Trophoblast cell (in vitro differentiated cells and primary cell): ENCODE results near the gene ZNF407.

Experiments
- DNase-seq, 2 donors: peaks; one replicate each; pipeline ENCODE4 v3.0.0-alpha.2; 2016
- H2AFZ ChIP-seq: 2 replicates; pipeline ENCODE4 v1.6.1; 2013; ENCODE audit warnings: low read length, moderate library complexity, mild to moderate bottlenecking; ENCODE audit not compliant: insufficient read depth, poor library complexity
- H2AK5ac ChIP-seq: 2 replicates; pipeline ENCODE4 v1.6.1; 2013; ENCODE audit warnings: mild to moderate bottlenecking, low read length
- H2BK120ac ChIP-seq: 2 replicates; pipeline ENCODE4 v1.6.1; 2013; ENCODE audit warnings: low read length, mild to moderate bottlenecking, moderate library complexity; ENCODE audit not compliant: insufficient read depth, poor library complexity
- H2BK12ac ChIP-seq: 2 replicates; pipeline ENCODE4 v1.6.1; 2013; ENCODE audit warnings: mild to moderate bottlenecking, low read length, moderate library complexity
- H2BK5ac ChIP-seq: 2 replicates; pipeline ENCODE4 v1.6.1; 2013; ENCODE audit warnings: low read length, low read depth, moderate library complexity, mild to moderate bottlenecking; ENCODE audit not compliant: poor library complexity
- H3K14ac ChIP-seq: 2 replicates; pipeline ENCODE4 v1.6.1; 2013; ENCODE audit warnings: mild to moderate bottlenecking, low read length
- H3K18ac ChIP-seq: 2 replicates; pipeline ENCODE4 v1.6.1; 2013; ENCODE audit warnings: mild to moderate bottlenecking, low read length
- H3K23ac ChIP-seq: 2 replicates; pipeline ENCODE4 v1.6.1; 2013; ENCODE audit warnings: low read length
- H3K27ac ChIP-seq: 2 replicates; pipeline ENCODE4 v1.5.1; 2013; ENCODE audit warnings: low read depth, mild to moderate bottlenecking, inconsistent platforms, low read length, moderate library complexity
- H3K27me3 ChIP-seq: 2 replicates; pipeline ENCODE4 v1.6.1; 2013; ENCODE audit warnings: inconsistent platforms, mild to moderate bottlenecking, low read length, moderate library complexity; ENCODE audit not compliant: insufficient read depth
- H3K36me3 ChIP-seq, 2 experiments: 1 replicate in 1 of 2; 2 replicates in 1 of 2; pipeline ENCODE4 v1.6.1; 2013; ENCODE audit warnings: low read length in 2 of 2, mild to moderate bottlenecking in 2 of 2, moderate library complexity in 1 of 2; ENCODE audit not compliant: insufficient read depth in 2 of 2, control insufficient read depth in 1 of 2
- H3K4ac ChIP-seq: 2 replicates; pipeline ENCODE4 v1.6.1; 2013; ENCODE audit warnings: low read depth, mild to moderate bottlenecking, low read length, moderate library complexity
- H3K4me1 ChIP-seq, 2 experiments: 1 replicate in 1 of 2; 2 replicates in 1 of 2; pipeline ENCODE4 v1.6.1; 2013; ENCODE audit warnings: low read length in 2 of 2, mild to moderate bottlenecking in 2 of 2, moderate library complexity in 1 of 2; ENCODE audit not compliant: insufficient read depth in 2 of 2, control insufficient read depth in 1 of 2
- H3K4me2 ChIP-seq: 2 replicates; pipeline ENCODE4 v1.6.1; 2013; ENCODE audit warnings: inconsistent platforms, mild to moderate bottlenecking, low read length, moderate library complexity
- H3K4me3 ChIP-seq: 2 replicates; pipeline ENCODE4 v1.5.1; 2013; ENCODE audit warnings: mild to moderate bottlenecking, low read depth, low read length, inconsistent platforms
- H3K79me1 ChIP-seq: one replicate; pipeline ENCODE4 v1.6.1; 2013; ENCODE audit warnings: low read length
- H3K79me2 ChIP-seq: 2 replicates; pipeline ENCODE4 v1.6.1; 2013; ENCODE audit warnings: low read length, mild to moderate bottlenecking; ENCODE audit not compliant: control insufficient read depth, insufficient read depth, poor library complexity
- H3K9ac ChIP-seq: 2 replicates; pipeline ENCODE4 v1.6.1; 2013; ENCODE audit warnings: mild to moderate bottlenecking, low read length
- H3K9me3 ChIP-seq: 2 replicates; pipeline ENCODE4 v1.6.1; 2013; ENCODE audit warnings: low read depth, mild to moderate bottlenecking, control low read depth, inconsistent platforms, low read length; ENCODE audit not compliant: insufficient read depth
- H4K12ac ChIP-seq: 2 replicates; pipeline ENCODE4 v1.6.1; 2013; ENCODE audit warnings: low read depth, mild to moderate bottlenecking, low read length, moderate library complexity
- H4K8ac ChIP-seq: 2 replicates; pipeline ENCODE4 v1.6.1; 2013; ENCODE audit warnings: low read depth, mild to moderate bottlenecking, low read length, moderate library complexity
- H4K91ac ChIP-seq: one replicate; pipeline ENCODE4 v1.6.1; 2013; ENCODE audit warnings: low read depth, mild to moderate bottlenecking, low read length, moderate library complexity
- WGBS: extraction: QIAGEN DNeasy Blood & Tissue Kit; methylation state at CpG from one replicate; pipeline ENCODE4 v1.1.7; 2013; ENCODE audit warnings: missing lambda C conversion rate; ENCODE audit not compliant: insufficient read length, insufficient coverage; ENCODE audit errors: extremely low coverage; 5-methylcytosine and 5-hydroxymethylcytosine counted together

ZNF407 gene

DNA sequence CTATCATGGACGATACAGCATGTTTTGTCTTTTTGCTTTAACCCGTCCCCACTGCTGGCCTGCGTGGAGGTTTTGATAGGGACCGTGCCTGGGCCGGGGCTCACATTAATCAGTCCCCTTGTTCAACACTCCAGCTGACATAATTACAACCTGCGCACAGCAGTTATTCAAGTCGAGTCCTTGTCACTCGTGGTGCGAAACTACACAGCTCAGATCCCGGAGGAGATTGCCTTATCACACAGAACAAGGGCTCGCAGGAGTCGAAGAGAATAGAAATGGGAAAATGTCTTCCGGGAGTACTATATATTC, 304.4 kb downstream of the ZNF407 start:
- Histone ChIP-seq H3K23ac (no peak overlapping the region), H3K18ac (no peak overlapping the region), H3K36me3 (no peaks in the 10 kb centered on the region), H3K79me2 (no peaks in the 10 kb centered on the region), H2BK12ac (no peak overlapping the region), H2AK5ac (no peak overlapping the region), H3K4me2 (no peak overlapping the region), H3K9ac (no peak overlapping the region), H2BK5ac (no peak overlapping the region), H3K79me1 (no peaks in the 10 kb centered on the region), H3K4me1 (peaks cover 2 to 3% of the 10 kb centered on the region in 2 experiments), H4K12ac (peak overlapping the region; percentile 30), H4K91ac (no peak overlapping the region), H3K14ac (no peak overlapping the region), H2AFZ (no peak overlapping the region), H3K4ac (no peak overlapping the region), H4K8ac (no peak overlapping the region), H3K27ac (no peak overlapping the region), H3K4me3 (no peak overlapping the region), H3K9me3 (no peaks in the 10 kb centered on the region), H3K27me3 (no peaks in the 10 kb centered on the region), H2BK120ac (no peak overlapping the region)
- no CpG with 5 or more reads among the region's 13 CpGs for WGBS
- DNase-seq, result no peak

DNA sequence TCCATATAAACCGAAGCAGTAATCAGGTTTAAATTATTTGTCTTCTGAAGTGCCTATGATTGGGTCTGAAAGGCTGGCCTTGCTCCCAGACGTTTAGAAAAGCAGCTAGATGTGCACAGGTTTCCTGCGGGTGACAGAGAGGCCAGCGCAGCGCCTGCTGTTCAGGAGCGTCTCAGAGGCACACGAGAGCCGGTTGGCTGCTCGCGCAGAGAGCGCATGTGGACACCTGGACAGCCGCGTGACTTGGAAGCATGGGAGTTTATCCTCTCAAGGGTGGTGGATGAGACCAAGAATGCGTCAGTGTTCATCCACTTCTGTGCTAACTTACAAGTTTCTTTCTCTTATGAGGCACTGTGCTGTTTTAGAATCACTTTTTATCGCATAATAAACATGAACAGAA, 307.6 kb downstream of the ZNF407 start:
- Histone ChIP-seq H3K4me3 (no peak overlapping the region), H4K91ac (no peak overlapping the region), H3K79me1 (no peaks in the 10 kb centered on the region), H2AK5ac (peak overlapping the region; percentile 87), H3K9ac (no peak overlapping the region), H2BK12ac (peak overlapping the region; percentile 69), H3K18ac (peak overlapping the region; percentile 75), H3K14ac (peak overlapping the region; percentile 73), H3K27me3 (no peaks in the 10 kb centered on the region), H3K4me2 (no peak overlapping the region), H3K36me3 (no peaks in the 10 kb centered on the region), H3K23ac (no peak overlapping the region), H2BK5ac (peak overlapping the region; percentile 14), H3K9me3 (no peaks in the 10 kb centered on the region), H4K12ac (no peak overlapping the region), H3K4ac (no peak overlapping the region), H4K8ac (peak overlapping the region; percentile 23), H2AFZ (no peak overlapping the region), H3K4me1 (no peaks in the 10 kb centered on the region), H2BK120ac (no peak overlapping the region), H3K79me2 (no peaks in the 10 kb centered on the region), H3K27ac (no peak overlapping the region)
- no CpG with 5 or more reads among the region's 15 CpGs for WGBS
- DNase-seq, result peak; percentile 19 to 44

DNA sequence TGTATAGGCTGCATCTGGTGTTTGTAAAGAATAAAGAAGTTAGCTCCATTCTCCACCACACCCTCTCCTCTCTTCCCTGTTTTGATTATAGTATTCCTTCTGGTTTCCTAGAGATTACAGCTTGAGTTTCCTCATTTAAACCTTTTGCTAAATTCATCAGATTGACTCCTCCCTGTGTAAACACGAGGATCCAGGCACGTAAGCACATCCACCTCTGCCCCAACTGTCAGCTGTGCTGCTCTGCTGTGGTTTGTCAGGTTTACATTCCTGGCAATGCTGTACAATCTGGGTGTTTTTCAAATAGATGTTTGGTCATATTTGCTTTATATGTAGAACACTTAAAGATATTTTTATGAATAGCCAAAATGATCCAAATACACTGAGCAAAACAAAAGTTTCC, 308.5 kb downstream of the ZNF407 start:
- Histone ChIP-seq H3K27me3 (no peaks in the 10 kb centered on the region), H3K79me2 (no peaks in the 10 kb centered on the region), H3K36me3 (no peaks in the 10 kb centered on the region), H2AFZ (no peak overlapping the region), H3K9ac (no peak overlapping the region), H3K27ac (no peak overlapping the region), H3K9me3 (no peaks in the 10 kb centered on the region), H2BK12ac (no peak overlapping the region), H2BK120ac (no peak overlapping the region), H3K4me1 (no peaks in the 10 kb centered on the region), H2BK5ac (no peak overlapping the region), H3K4me3 (no peak overlapping the region), H3K14ac (no peak overlapping the region), H3K79me1 (no peaks in the 10 kb centered on the region), H2AK5ac (no peak overlapping the region), H3K4me2 (peak overlapping the region; percentile 41), H3K18ac (no peak overlapping the region), H4K8ac (no peak overlapping the region), H3K4ac (no peak overlapping the region), H4K12ac (no peak overlapping the region), H4K91ac (no peak overlapping the region), H3K23ac (no peak overlapping the region)
- peak; percentile 10 to 57 for DNase-seq
- no CpG with 5 or more reads among the region's 2 CpGs for WGBS

DNA sequence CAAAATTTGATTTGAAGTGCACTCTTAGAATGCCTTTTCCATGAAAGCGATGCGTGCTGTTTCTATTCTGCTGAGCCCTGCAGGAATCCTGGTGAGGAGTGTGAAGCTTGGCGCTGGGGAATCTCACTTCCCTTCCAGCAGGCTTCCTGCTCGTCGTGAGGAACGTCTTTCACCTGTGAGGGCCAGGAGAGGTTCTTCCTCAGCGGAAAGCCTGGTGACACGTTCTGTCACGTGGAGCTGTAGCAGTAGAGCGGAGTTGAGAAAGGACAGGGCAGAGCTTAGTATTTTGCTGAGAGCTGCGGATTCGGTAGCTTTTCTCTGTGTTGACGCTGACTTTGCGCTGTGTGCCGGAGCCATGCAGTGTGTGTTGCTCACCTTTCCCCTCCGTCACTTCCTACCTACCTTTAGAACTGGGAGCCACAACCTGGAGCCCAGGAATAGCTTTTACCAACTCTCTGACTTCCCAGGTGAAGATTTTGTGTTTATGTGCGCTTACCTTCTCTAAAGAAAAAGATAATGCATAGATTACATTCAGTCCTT, 316.5 kb downstream of the ZNF407 start:
- H3K9ac ChIP-seq, result no peak overlapping the region
- H3K27ac ChIP-seq, result no peak overlapping the region
- H4K8ac ChIP-seq, result no peak overlapping the region
- no peak overlapping the region for H3K4me2 ChIP-seq
- no peaks in the 10 kb centered on the region for H3K79me1 ChIP-seq
- no peak overlapping the region for H3K14ac ChIP-seq
- peak in 1 of 2 donors; percentile 46 for DNase-seq
- H3K18ac ChIP-seq, result no peak overlapping the region
- H3K4me3 ChIP-seq, result no peak overlapping the region
- no peak overlapping the region for H4K12ac ChIP-seq
- no peaks in the 10 kb centered on the region for H3K36me3 ChIP-seq
- WGBS, result no CpG with 5 or more reads among the region's 17 CpGs
- peaks cover 0 to 2% of the 10 kb centered on the region in 2 experiments for H3K4me1 ChIP-seq
- no peak overlapping the region for H3K4ac ChIP-seq
- H3K9me3 ChIP-seq, result no peaks in the 10 kb centered on the region
- no peak overlapping the region for H2BK120ac ChIP-seq
- no peak overlapping the region for H2BK12ac ChIP-seq
- no peaks in the 10 kb centered on the region for H3K27me3 ChIP-seq
- no peak overlapping the region for H3K23ac ChIP-seq
- H2AK5ac ChIP-seq, result no peak overlapping the region
- no peak overlapping the region for H2AFZ ChIP-seq
- no peaks in the 10 kb centered on the region for H3K79me2 ChIP-seq
- H4K91ac ChIP-seq, result no peak overlapping the region
- no peak overlapping the region for H2BK5ac ChIP-seq
